KMS-11 (cell line): Measurements from ENCODE around the gene STAT5B.

Experiments used
- H2AFZ ChIP-seq: fragments of 200-600 bp; sonication (generic); 2 replicates; pipeline ENCODE4 v1.6.1; 2016; ENCODE audit warnings: antibody characterized with exemption, mixed run types, low read depth
- H3K27ac ChIP-seq: fragments of 200-600 bp; sonication (generic); 2 replicates; pipeline ENCODE4 v1.6.1; 2016; ENCODE audit warnings: mild to moderate bottlenecking, mixed run types
- H3K27me3 ChIP-seq: fragments of 200-600 bp; sonication (generic); 2 replicates; pipeline ENCODE4 v1.6.1; 2017; ENCODE audit warnings: mild to moderate bottlenecking, low read depth, mixed run types, moderate library complexity; ENCODE audit not compliant: insufficient read depth
- H3K36me3 ChIP-seq: fragments of 200-600 bp; sonication (generic); 2 replicates; pipeline ENCODE4 v1.6.1; 2017; ENCODE audit warnings: mild to moderate bottlenecking, mixed run types; ENCODE audit not compliant: insufficient read depth
- H3K4me1 ChIP-seq: fragments of 200-600 bp; sonication (generic); 2 replicates; pipeline ENCODE4 v1.6.1; 2016; ENCODE audit warnings: mild to moderate bottlenecking, low read depth, mixed run types; ENCODE audit not compliant: poor library complexity, severe bottlenecking
- H3K4me2 ChIP-seq: fragments of 200-600 bp; sonication (generic); 2 replicates; pipeline ENCODE4 v1.7.0; 2016; ENCODE audit warnings: mild to moderate bottlenecking, mixed run types
- H3K4me3 ChIP-seq: fragments of 200-600 bp; sonication (generic); IDR thresholded peaks from 2 replicates; pipeline ENCODE4 v1.6.1; 2017; ENCODE audit warnings: low read depth, low read length, mixed read lengths; ENCODE audit not compliant: insufficient read depth
- H3K79me2 ChIP-seq: fragments of 200-600 bp; sonication (generic); 2 replicates; pipeline ENCODE4 v1.6.1; 2016; ENCODE audit warnings: low read depth, mixed run types; ENCODE audit not compliant: insufficient read depth
- H3K9ac ChIP-seq: fragments of 200-600 bp; sonication (generic); 2 replicates; pipeline ENCODE4 v1.6.1; 2016; ENCODE audit warnings: mild to moderate bottlenecking, mixed run types
- H4K20me1 ChIP-seq: fragments of 200-600 bp; sonication (generic); 2 replicates; pipeline ENCODE4 v1.6.1; 2016; ENCODE audit warnings: mild to moderate bottlenecking, mixed run types; ENCODE audit not compliant: insufficient read depth
- TF ChIP-seq, protein P1 (sequence below): fragments of 200-600 bp; sonication (generic); conservative IDR thresholded peaks from 2 replicates; pipeline ENCODE4 v1.6.1; 2017; ENCODE audit warnings: low read depth, mild to moderate bottlenecking, antibody characterized with exemption, low read length, moderate library complexity, mixed read lengths

The STAT5B gene

DNA sequence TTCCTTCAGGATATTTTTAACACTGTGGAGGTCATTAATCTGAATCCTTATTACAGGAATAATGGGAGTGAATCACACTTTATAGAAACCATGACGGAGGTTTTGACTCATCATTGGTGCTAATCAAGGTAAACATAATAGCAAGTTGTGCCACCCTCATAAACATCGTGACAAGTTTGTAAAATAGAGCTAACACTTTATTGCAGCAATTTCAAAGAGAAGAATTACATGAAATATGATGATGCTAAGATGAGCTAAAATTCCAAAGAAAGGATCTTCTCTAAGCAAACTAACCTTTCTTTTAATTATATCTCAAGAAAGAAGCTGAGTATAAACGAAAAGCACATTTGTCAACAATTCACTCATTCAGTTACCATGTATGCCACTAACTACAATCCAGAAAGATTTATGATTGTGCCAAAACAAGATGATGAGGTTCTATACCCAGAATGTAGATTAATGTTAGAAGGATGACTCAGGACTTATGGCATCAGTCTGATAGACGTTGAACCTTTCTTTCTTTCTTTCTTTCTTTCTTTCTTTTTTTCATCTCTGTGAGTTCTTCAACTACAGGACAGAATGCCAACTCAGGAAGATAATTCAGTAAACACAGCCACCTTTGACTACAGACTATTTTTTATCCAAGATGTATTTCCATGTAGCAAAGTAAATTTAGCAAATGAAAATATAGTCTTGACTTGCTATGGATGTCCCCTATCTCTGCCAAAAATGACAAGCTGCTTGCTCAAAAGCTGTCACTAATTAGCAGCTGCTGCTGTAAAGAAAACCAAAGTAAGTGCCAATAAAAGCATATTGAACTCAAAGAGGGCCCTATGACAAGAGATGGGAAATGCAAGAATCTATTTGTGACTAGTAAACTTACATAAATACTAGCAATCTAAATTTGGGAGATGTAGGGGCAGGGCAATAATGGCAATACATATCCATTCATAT lies 23.3 kb downstream of the STAT5B start:
- H4K20me1 ChIP-seq = no peaks in the 10 kb centered on the region
- H3K4me3 ChIP-seq = no peak overlapping the region
- no peaks in the 10 kb centered on the region for H3K79me2 ChIP-seq
- H3K4me1 ChIP-seq = peaks cover 10% of the 10 kb centered on the region
- TF ChIP-seq, protein P1, sequence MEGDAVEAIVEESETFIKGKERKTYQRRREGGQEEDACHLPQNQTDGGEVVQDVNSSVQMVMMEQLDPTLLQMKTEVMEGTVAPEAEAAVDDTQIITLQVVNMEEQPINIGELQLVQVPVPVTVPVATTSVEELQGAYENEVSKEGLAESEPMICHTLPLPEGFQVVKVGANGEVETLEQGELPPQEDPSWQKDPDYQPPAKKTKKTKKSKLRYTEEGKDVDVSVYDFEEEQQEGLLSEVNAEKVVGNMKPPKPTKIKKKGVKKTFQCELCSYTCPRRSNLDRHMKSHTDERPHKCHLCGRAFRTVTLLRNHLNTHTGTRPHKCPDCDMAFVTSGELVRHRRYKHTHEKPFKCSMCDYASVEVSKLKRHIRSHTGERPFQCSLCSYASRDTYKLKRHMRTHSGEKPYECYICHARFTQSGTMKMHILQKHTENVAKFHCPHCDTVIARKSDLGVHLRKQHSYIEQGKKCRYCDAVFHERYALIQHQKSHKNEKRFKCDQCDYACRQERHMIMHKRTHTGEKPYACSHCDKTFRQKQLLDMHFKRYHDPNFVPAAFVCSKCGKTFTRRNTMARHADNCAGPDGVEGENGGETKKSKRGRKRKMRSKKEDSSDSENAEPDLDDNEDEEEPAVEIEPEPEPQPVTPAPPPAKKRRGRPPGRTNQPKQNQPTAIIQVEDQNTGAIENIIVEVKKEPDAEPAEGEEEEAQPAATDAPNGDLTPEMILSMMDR = no peak
- H3K9ac ChIP-seq = no peak overlapping the region
- H3K27me3 ChIP-seq = no peaks in the 10 kb centered on the region
- H3K36me3 ChIP-seq = no peaks in the 10 kb centered on the region
- H3K4me2 ChIP-seq = no peak overlapping the region
- H2AFZ ChIP-seq = no peak overlapping the region
- no peak overlapping the region for H3K27ac ChIP-seq

DNA sequence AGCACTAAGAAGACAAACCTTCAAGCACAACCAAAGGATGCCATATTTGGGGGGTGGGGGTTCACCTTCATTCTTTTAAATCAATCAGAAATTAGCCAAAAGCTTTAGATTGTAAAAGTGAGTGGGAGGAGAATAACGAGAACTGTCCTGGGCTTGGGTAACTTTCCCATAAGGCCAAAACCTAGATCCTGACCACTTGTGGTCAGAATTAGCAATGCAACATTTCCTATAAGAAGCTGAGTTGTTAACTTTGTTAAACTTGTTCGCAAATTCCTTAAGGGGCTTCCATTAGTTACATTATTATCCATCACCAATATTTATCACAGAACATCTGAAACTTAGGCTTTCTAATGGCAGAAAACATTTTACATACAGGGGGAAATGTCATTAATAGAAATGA lies 25.1 kb downstream of the STAT5B start:
- H3K79me2 ChIP-seq = no peaks in the 10 kb centered on the region
- H3K36me3 ChIP-seq = no peaks in the 10 kb centered on the region
- H4K20me1 ChIP-seq = no peaks in the 10 kb centered on the region
- H3K4me2 ChIP-seq = no peak overlapping the region
- H3K9ac ChIP-seq = no peak overlapping the region
- TF ChIP-seq, protein P1 = no peak
- H3K27ac ChIP-seq = no peak overlapping the region
- H3K4me3 ChIP-seq = no peak overlapping the region
- no peak overlapping the region for H2AFZ ChIP-seq
- peaks cover 21% of the 10 kb centered on the region for H3K4me1 ChIP-seq
- no peaks in the 10 kb centered on the region for H3K27me3 ChIP-seq

DNA sequence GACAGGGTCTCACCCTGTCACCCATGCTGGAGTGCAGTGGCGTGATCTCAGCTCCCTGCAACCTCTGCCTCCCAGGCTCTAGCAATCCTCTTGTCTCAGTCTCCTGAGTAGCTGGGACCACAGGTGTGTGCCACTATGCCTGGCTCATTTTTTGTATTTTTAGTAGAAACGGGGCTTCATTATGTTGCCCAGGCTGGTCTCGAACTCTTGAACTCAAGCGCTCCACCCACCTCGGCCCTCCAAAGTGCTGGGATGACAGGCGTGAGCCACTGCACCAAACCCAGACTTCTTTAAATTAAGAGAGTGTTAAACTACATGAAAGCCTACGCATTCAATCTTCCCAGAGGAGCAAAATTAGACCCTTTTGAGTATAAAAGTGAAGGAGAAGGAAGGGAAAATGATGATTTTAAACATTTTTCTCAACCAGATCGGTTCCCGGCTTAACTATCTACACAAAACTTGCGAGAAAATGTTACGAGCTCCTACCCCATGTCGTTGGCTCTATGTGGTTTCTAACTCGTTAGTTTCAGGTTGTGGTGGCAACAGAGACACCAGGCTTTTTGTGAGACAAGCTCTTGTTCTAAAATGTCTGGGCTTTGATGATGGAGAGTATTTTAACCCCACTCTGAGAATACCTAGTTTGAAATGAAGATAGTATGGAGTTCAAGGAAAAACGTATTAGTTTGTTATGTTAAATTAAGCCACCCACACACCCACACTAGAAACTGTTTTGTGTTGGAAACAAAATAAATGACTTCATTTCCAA lies 26.3 kb downstream of the STAT5B start:
- TF ChIP-seq, protein P1 = no peak
- no peaks in the 10 kb centered on the region for H3K27me3 ChIP-seq
- H2AFZ ChIP-seq = no peak overlapping the region
- H3K4me1 ChIP-seq = peaks cover 21% of the 10 kb centered on the region
- H3K9ac ChIP-seq = no peak overlapping the region
- no peak overlapping the region for H3K27ac ChIP-seq
- no peak overlapping the region for H3K4me2 ChIP-seq
- H3K79me2 ChIP-seq = no peaks in the 10 kb centered on the region
- no peaks in the 10 kb centered on the region for H4K20me1 ChIP-seq
- H3K36me3 ChIP-seq = no peaks in the 10 kb centered on the region
- H3K4me3 ChIP-seq = no peak overlapping the region

DNA sequence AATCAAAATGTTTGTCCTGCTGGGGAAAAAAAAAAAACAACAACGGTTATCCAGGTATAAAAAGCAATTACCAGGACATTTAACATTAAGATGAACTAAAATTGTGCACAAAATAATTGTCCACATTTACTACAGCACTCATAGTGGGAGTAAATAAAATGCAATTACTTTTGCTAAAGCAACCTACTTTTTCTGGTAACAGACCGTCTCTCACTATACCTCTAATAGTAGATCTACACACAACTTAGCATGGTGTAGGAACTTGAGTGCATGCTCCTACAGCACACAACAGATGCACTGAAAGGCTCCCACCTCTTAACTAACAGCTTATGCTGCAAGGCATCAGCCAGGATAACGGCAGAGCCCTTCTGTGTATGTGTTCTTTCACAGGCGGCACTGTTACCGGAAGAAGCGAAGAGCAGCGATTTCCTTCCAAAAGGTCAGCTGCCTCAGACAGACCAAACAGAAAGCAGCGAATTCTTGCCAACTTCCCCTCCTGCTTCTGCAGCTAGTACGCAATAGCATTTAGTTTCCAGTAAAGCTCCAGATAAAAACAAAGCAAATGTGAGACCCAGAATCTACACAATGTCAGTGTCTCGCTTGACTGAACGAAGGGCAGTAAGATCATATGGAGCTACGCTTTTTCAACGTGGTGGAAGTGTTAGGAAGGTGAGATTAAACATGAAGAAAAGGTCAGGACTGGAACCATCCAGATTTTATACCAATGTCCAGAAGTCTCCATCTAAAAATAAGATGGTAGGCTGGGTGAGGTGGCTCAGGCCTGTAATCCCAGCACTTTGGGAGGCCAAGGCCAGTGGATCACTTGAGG lies 27.6 kb downstream of the STAT5B start:
- Histone ChIP-seq H3K27ac (no peak overlapping the region), H3K79me2 (no peaks in the 10 kb centered on the region), H2AFZ (no peak overlapping the region)

More for the DNA sequence above, 27.6 kb downstream of the STAT5B start:
- H3K4me2 ChIP-seq = no peak overlapping the region
- no peaks in the 10 kb centered on the region for H4K20me1 ChIP-seq
- no peaks in the 10 kb centered on the region for H3K36me3 ChIP-seq
- no peak overlapping the region for H3K4me3 ChIP-seq
- peaks cover 21% of the 10 kb centered on the region for H3K4me1 ChIP-seq
- H3K27me3 ChIP-seq = no peaks in the 10 kb centered on the region
- H3K9ac ChIP-seq = no peak overlapping the region
- TF ChIP-seq, protein P1 = no peak
